DOHH2 (cell line): ENCODE data around the gene CLIP2.

Source experiments
- H3F3A ChIP-seq: fragments of 200-600 bp; sonication (generic), shearing (Covaris generic); 2 replicates; pipeline ENCODE4 v1.6.0; 2016; ENCODE audit warnings: antibody characterized with exemption, mild to moderate bottlenecking; ENCODE audit not compliant: control insufficient read depth, insufficient read depth
- H3K27ac ChIP-seq: fragments of 200-600 bp; sonication (generic); 2 replicates; pipeline ENCODE4 v1.5.1; 2014; ENCODE audit warnings: low read depth, mild to moderate bottlenecking, low read length, moderate library complexity
- H3K27me3 ChIP-seq: fragments of 200-600 bp; sonication (generic); 2 replicates; pipeline ENCODE4 v1.6.1; 2014; ENCODE audit warnings: mild to moderate bottlenecking, low read length, mixed read lengths; ENCODE audit not compliant: control insufficient read depth
- H3K36me3 ChIP-seq: fragments of 200-600 bp; sonication (generic); 2 replicates; pipeline ENCODE4 v1.6.1; 2014; ENCODE audit warnings: mild to moderate bottlenecking, low read length, moderate library complexity, mixed read lengths; ENCODE audit not compliant: control insufficient read depth
- H3K4me1 ChIP-seq: fragments of 200-600 bp; sonication (generic); 2 replicates; pipeline ENCODE4 v1.6.1; 2014; ENCODE audit warnings: mild to moderate bottlenecking, low read length, mixed read lengths; ENCODE audit not compliant: control insufficient read depth
- H3K4me2 ChIP-seq: fragments of 200-600 bp; sonication (generic); 2 replicates; pipeline ENCODE4 v1.6.0; 2014; ENCODE audit warnings: mild to moderate bottlenecking, low read length, moderate library complexity
- H3K4me3 ChIP-seq: fragments of 200-600 bp; sonication (generic); 2 replicates; pipeline ENCODE4 v1.5.1; 2014; ENCODE audit warnings: mild to moderate bottlenecking, low read length, mixed read lengths
- H3K79me2 ChIP-seq: fragments of 200-600 bp; sonication (generic); 2 replicates; pipeline ENCODE4 v1.6.1; 2014; ENCODE audit warnings: mild to moderate bottlenecking, low read length, mixed read lengths; ENCODE audit not compliant: control insufficient read depth
- H3K9me2 ChIP-seq: fragments of 200-600 bp; sonication (generic); replicated peaks from 2 replicates; pipeline ENCODE4 v1.6.1; 2014; ENCODE audit warnings: mild to moderate bottlenecking, low read length, mixed read lengths; ENCODE audit not compliant: control insufficient read depth
- H3K9me3 ChIP-seq: fragments of 200-600 bp; sonication (generic); 2 replicates; pipeline ENCODE4 v1.6.1; 2014; ENCODE audit warnings: antibody characterized with exemption, low read length, mixed read lengths; ENCODE audit not compliant: control insufficient read depth, insufficient read depth
- H4K20me1 ChIP-seq: fragments of 200-600 bp; sonication (generic); 2 replicates; pipeline ENCODE4 v1.6.0; 2014; ENCODE audit warnings: low read depth, mild to moderate bottlenecking, antibody characterized with exemption, low read length, moderate library complexity; ENCODE audit not compliant: control insufficient read depth, insufficient read depth
- EZH2phosphoT487 ChIP-seq: fragments of 200-600 bp; sonication (generic); IDR thresholded peaks from 2 replicates; pipeline ENCODE4 v1.6.1; 2017; ENCODE audit warnings: borderline replicate concordance, mild to moderate bottlenecking, antibody characterized with exemption, low read length, moderate library complexity, mixed read lengths
- TF ChIP-seq, protein P1 (sequence below): fragments of 200-600 bp; sonication (generic); IDR thresholded peaks from one replicate; pipeline ENCODE4 v1.5.1; 2014; ENCODE audit warnings: antibody characterized with exemption, mild to moderate bottlenecking, low read depth, low read length; ENCODE audit not compliant: poor library complexity, severe bottlenecking

Gene CLIP2

DNA sequence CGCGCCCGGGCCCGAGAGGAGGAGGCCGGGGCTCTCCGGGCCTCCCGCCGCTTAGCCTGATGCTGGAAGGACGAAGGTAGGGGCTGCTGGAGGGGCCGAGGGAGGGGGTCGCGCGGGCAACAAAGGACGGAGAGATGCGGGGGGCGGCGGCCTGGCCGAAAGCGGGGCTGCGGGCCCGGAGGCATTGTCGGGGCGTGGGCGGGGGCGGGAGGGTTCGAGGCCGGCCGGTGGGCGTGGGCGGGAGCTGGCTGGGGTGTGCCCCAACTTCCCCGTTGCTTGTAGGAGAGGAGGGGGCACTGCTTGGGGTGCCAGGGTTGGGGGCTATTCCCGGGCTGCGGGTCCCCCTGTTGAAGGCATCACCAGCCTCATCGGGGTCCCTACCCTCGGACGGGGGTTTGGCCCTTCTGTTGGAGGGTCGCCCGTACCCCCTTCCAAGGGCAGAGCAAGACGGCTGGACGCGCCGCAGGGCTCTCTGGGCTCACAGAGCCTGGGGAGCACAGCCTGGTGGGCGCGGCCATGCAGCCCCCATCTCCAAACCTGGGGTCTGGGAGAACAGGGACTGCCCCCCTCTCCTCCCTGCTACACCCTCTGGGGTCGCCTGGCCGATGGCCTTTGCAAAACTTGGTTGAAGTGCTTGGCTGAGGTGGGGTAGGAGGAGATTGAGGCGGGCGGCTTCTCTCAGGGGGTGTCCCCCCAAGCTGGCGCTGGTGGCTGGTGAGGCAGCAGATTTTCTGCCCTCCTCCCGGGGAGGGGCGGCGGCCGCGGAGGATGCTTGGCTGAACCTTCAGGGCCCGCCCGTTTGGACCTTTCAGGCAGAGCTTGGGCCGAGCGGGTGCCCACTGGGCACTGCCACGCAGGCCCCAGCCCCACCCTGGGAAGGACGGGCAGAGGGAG is 699 bp downstream of the CLIP2 start:
- peaks cover 39% of the 10 kb centered on the region for H3K4me1 ChIP-seq
- 0 out of 2 replicates have a peak, but pooled peaks cover 10% of the 10 kb centered on the region for H4K20me1 ChIP-seq

DNA sequence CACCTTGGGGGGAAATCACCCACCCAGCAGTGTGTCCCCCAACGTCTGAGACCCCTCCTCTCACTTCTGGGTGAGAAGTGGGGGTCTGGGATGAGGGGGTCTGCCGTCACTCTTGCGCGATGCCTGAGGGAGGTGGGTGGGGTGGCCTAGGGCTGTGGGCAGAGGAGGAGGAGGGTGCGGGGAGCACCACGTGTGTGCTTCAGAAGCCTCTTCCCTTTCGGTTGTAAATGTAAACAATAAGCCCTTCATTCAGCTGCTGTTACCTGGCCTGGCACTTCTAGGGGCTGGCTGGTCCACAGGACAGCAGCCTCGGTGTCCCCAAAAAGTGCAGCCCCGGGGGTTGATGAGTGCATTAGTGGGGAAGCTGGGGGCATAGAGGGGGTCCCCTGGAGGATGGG is 1.3 kb downstream of the CLIP2 start:
- Histone ChIP-seq H3K79me2 (peaks cover 47% of the 10 kb centered on the region), H3K27ac (no peak overlapping the region), H3K4me3 (peak overlapping the region; percentile 79), H3K9me3 (no peaks in the 10 kb centered on the region), H3K4me1 (peaks cover 36% of the 10 kb centered on the region), H3K36me3 (no peaks in the 10 kb centered on the region), H3K9me2 (no peaks in the 10 kb centered on the region), H3K4me2 (peak overlapping the region; percentile 90), H3K27me3 (peaks cover 11% of the 10 kb centered on the region), H4K20me1 (0 out of 2 replicates have a peak, but pooled peaks cover 10% of the 10 kb centered on the region), H3F3A (peaks cover 4% of the 10 kb centered on the region)
- TF ChIP-seq, protein P1, sequence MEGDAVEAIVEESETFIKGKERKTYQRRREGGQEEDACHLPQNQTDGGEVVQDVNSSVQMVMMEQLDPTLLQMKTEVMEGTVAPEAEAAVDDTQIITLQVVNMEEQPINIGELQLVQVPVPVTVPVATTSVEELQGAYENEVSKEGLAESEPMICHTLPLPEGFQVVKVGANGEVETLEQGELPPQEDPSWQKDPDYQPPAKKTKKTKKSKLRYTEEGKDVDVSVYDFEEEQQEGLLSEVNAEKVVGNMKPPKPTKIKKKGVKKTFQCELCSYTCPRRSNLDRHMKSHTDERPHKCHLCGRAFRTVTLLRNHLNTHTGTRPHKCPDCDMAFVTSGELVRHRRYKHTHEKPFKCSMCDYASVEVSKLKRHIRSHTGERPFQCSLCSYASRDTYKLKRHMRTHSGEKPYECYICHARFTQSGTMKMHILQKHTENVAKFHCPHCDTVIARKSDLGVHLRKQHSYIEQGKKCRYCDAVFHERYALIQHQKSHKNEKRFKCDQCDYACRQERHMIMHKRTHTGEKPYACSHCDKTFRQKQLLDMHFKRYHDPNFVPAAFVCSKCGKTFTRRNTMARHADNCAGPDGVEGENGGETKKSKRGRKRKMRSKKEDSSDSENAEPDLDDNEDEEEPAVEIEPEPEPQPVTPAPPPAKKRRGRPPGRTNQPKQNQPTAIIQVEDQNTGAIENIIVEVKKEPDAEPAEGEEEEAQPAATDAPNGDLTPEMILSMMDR: no peak
- TF ChIP-seq EZH2phosphoT487: no peak

More for the DNA sequence above, 699 bp downstream of the CLIP2 start:
- Histone ChIP-seq H3K79me2 (peaks cover 41% of the 10 kb centered on the region), H3K4me3 (peak overlapping the region; percentile 79), H3K9me2 (no peaks in the 10 kb centered on the region), H3K4me2 (peak overlapping the region; percentile 90), H3K27ac (no peak overlapping the region), H3K27me3 (peaks cover 11% of the 10 kb centered on the region), H3K36me3 (no peaks in the 10 kb centered on the region), H3F3A (peaks cover 4% of the 10 kb centered on the region), H3K9me3 (no peaks in the 10 kb centered on the region)
- TF ChIP-seq EZH2phosphoT487: no peak
- TF ChIP-seq, protein P1: no peak

DNA sequence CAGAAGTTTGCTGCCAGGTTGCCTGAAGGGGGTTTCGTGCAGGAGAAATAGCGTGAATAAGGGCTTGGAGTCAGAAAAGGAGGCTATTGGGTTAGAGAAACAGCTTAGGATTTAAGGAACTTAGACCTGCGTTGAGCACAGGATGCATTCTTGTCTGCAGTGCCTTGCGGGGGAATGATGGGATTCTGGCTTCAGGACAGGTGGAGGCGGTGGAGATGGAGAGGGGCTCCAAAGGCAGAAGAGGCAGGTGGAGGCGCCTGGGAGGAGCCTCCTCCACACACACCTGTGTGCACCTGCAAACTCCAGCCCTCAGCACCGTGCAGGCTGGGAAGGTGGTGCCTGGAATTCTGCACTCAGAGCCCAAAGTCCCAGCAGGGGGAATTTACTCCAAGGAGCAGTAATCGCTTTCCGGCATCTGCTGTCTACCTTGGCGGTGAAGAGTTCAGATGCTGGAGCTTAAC is 1.8 kb downstream of the CLIP2 start:
- peak overlapping the region; percentile 79 for H3K4me3 ChIP-seq
- H3K27ac ChIP-seq: no peak overlapping the region
- 0 out of 2 replicates have a peak, but pooled peaks cover 10% of the 10 kb centered on the region for H4K20me1 ChIP-seq
- H3K27me3 ChIP-seq: peaks cover 11% of the 10 kb centered on the region
- no peaks in the 10 kb centered on the region for H3K36me3 ChIP-seq
- TF ChIP-seq EZH2phosphoT487: no peak
- no peaks in the 10 kb centered on the region for H3K9me2 ChIP-seq
- H3K4me1 ChIP-seq: peaks cover 36% of the 10 kb centered on the region
- H3F3A ChIP-seq: peaks cover 4% of the 10 kb centered on the region
- no peaks in the 10 kb centered on the region for H3K9me3 ChIP-seq
- H3K79me2 ChIP-seq: peaks cover 49% of the 10 kb centered on the region
- peak overlapping the region; percentile 90 for H3K4me2 ChIP-seq

DNA sequence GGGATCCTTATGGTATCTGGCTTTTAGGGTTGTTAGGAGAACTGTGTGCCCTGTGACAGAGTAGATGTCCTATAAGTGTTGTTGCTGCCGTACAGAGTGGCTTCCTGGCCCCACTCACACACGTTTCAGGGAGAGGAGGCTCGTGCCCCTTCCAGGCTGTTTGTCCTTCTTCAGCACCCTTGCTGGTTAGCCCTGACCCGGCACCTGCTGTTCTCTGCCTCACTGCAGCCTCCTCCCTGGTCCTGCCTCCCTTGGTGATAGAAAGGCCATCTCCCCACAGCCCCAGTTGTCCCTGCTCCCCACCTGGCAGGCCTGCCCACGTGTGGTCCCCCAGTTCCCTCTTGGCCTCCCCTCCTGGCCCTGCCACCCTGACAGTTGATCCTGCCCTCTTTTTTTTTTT is 2.3 kb downstream of the CLIP2 start:
- H3K9me2 ChIP-seq: no peaks in the 10 kb centered on the region
- H3K79me2 ChIP-seq: peaks cover 50% of the 10 kb centered on the region
- TF ChIP-seq, protein P1: no peak
- no peak for TF ChIP-seq EZH2phosphoT487
- H3K27me3 ChIP-seq: peaks cover 11% of the 10 kb centered on the region
- H3K4me1 ChIP-seq: peaks cover 36% of the 10 kb centered on the region
- H3F3A ChIP-seq: peaks cover 4% of the 10 kb centered on the region
- H3K4me2 ChIP-seq: 0 out of 2 replicates have a peak overlapping the region, but pooled peaks have one; percentile 90
- no peaks in the 10 kb centered on the region for H3K36me3 ChIP-seq
- 0 out of 2 replicates have a peak, but pooled peaks cover 10% of the 10 kb centered on the region for H4K20me1 ChIP-seq
- H3K9me3 ChIP-seq: no peaks in the 10 kb centered on the region
- H3K27ac ChIP-seq: no peak overlapping the region
- no peak overlapping the region for H3K4me3 ChIP-seq
